HL-60 (cell line): ENCODE results near the gene OTUD6A.

Experiments
- DNase-seq, 2 experiments: peaks; one replicate each; pipeline ENCODE4 v3.0.0-alpha.2; 2010 to 2020; ENCODE audit warnings: low read depth in 1 of 2, low spot score in 1 of 2
- H3K27ac ChIP-seq: fragments of 250-450 bp; sonication (Bioruptor Pico); replicated peaks from 2 replicates; pipeline ENCODE4 v1.5.1; 2020; ENCODE audit warnings: mild to moderate bottlenecking, moderate library complexity
- H3K27me3 ChIP-seq: fragments of 250-450 bp; sonication (Bioruptor Pico); 2 replicates; pipeline ENCODE4 v1.5.1; 2021; ENCODE audit warnings: mild to moderate bottlenecking, moderate library complexity; ENCODE audit not compliant: insufficient read depth, poor library complexity, severe bottlenecking
- H3K4me3 ChIP-seq: replicated peaks from 2 replicates; pipeline ENCODE4 v1.5.1; 2011; ENCODE audit warnings: mild to moderate bottlenecking, control low read depth, low read length; ENCODE audit not compliant: insufficient read depth
- GABPA ChIP-seq: IDR thresholded peaks from 2 replicates; pipeline ENCODE4 v1.6.1; 2012; ENCODE audit warnings: low read depth
- POLR2AphosphoS5 ChIP-seq: IDR thresholded peaks from 2 replicates; pipeline ENCODE4 v1.6.1; 2012; ENCODE audit warnings: low read depth
- SPI1 ChIP-seq: IDR thresholded peaks from 2 replicates; pipeline ENCODE4 v1.6.1; 2012; ENCODE audit warnings: low read depth, mild to moderate bottlenecking, borderline replicate concordance
- TF ChIP-seq, protein P1 (sequence below): IDR thresholded peaks from one replicate; pipeline ENCODE4 v1.5.1; 2011; ENCODE audit warnings: low read length, control low read depth, inconsistent platforms; ENCODE audit not compliant: insufficient read depth
- TF ChIP-seq, protein P2 (sequence below): IDR thresholded peaks from 2 replicates; pipeline ENCODE4 v1.6.1; 2012; ENCODE audit warnings: low read depth; ENCODE audit not compliant: insufficient replicate concordance

The OTUD6A gene

DNA sequence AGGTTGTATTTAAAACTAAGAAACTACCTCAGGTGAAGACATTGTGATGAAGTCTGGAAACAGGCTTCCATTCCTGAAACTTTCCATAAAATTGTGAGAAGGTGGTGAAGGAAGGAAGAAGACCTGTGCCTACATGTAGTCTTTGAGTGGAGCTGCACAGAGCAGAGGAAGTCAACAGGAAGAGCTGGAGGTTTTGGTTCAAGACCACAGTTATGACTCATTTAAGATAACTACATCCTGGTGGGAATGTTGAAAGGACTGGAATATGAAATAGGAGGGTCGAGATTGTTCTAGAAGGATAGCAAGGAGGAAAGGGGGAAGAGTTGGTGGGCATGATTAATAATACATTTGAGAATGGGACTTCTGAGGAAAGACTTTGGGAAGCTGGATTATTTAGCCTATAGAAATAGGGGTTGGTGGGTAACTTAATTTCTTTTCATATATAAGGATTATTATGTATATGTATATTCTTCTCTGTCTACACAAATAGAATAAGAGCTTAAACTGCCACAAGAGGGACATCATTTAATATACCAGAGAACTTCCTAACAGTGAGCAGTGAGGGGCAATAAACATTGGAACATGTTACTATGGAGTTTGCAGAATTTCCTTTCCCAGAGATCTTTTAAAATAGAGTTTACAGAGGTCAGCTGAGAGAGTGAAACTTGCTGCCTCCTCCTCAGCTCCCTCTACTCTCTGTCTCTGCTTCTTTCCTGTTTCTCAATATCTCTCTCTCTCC lies 36.0 kb upstream of the OTUD6A start:
- no peak for TF ChIP-seq SPI1
- TF ChIP-seq, protein P1, sequence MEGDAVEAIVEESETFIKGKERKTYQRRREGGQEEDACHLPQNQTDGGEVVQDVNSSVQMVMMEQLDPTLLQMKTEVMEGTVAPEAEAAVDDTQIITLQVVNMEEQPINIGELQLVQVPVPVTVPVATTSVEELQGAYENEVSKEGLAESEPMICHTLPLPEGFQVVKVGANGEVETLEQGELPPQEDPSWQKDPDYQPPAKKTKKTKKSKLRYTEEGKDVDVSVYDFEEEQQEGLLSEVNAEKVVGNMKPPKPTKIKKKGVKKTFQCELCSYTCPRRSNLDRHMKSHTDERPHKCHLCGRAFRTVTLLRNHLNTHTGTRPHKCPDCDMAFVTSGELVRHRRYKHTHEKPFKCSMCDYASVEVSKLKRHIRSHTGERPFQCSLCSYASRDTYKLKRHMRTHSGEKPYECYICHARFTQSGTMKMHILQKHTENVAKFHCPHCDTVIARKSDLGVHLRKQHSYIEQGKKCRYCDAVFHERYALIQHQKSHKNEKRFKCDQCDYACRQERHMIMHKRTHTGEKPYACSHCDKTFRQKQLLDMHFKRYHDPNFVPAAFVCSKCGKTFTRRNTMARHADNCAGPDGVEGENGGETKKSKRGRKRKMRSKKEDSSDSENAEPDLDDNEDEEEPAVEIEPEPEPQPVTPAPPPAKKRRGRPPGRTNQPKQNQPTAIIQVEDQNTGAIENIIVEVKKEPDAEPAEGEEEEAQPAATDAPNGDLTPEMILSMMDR: no peak
- TF ChIP-seq, protein P2, sequence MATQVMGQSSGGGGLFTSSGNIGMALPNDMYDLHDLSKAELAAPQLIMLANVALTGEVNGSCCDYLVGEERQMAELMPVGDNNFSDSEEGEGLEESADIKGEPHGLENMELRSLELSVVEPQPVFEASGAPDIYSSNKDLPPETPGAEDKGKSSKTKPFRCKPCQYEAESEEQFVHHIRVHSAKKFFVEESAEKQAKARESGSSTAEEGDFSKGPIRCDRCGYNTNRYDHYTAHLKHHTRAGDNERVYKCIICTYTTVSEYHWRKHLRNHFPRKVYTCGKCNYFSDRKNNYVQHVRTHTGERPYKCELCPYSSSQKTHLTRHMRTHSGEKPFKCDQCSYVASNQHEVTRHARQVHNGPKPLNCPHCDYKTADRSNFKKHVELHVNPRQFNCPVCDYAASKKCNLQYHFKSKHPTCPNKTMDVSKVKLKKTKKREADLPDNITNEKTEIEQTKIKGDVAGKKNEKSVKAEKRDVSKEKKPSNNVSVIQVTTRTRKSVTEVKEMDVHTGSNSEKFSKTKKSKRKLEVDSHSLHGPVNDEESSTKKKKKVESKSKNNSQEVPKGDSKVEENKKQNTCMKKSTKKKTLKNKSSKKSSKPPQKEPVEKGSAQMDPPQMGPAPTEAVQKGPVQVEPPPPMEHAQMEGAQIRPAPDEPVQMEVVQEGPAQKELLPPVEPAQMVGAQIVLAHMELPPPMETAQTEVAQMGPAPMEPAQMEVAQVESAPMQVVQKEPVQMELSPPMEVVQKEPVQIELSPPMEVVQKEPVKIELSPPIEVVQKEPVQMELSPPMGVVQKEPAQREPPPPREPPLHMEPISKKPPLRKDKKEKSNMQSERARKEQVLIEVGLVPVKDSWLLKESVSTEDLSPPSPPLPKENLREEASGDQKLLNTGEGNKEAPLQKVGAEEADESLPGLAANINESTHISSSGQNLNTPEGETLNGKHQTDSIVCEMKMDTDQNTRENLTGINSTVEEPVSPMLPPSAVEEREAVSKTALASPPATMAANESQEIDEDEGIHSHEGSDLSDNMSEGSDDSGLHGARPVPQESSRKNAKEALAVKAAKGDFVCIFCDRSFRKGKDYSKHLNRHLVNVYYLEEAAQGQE: no peak
- no peak for TF ChIP-seq POLR2AphosphoS5
- no peak for TF ChIP-seq GABPA

DNA sequence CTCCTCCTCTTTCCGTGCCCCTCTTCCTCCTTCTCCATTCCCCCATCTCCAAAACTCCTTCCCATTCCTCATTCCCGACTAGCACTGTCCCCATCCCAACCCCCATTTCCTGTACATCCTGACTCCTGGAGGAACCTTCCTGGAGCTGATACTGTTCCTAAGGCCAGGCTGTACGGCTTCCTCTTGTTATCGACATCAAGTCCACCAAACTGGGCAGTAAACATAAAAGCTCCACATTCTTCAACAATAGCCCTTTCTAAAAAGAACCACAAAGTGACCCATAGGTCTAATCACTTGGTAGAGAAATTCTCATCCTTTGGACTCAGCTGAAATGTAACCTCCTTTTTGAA lies 35.4 kb upstream of the OTUD6A start:
- Histone ChIP-seq H3K27ac (no peak overlapping the region), H3K27me3 (no peaks in the 10 kb centered on the region), H3K4me3 (no peak overlapping the region)
- no peak for DNase-seq
- TF ChIP-seq, protein P1: no peak
- no peak for TF ChIP-seq POLR2AphosphoS5
- no peak for TF ChIP-seq GABPA
- TF ChIP-seq, protein P2: no peak
- TF ChIP-seq SPI1: no peak

More for the DNA sequence above, 36.0 kb upstream of the OTUD6A start:
- DNase-seq: no peak
- Histone ChIP-seq H3K27me3 (no peaks in the 10 kb centered on the region), H3K27ac (no peak overlapping the region), H3K4me3 (no peak overlapping the region)

DNA sequence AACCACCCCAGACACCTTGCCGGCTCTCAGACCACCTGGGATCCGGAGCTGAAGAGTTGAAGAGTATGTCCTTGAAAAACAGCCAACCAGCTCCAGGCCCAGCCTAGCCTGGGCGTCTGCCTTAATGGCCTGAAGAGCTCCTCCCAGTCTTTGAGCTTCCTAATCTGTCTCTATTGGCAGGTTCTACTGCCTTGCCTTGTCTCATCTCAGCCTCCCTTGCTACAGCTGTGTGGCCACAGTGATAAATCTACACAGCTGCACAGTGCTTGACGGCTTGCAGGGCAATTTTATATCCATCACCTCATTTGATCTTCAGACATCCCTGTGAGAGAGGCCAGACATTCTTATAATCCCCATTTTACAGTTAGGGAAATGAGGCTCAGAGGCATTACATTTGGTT lies 32.4 kb upstream of the OTUD6A start:
- no peak for DNase-seq

More for the DNA sequence above, 32.4 kb upstream of the OTUD6A start:
- H3K27me3 ChIP-seq: no peaks in the 10 kb centered on the region
- TF ChIP-seq POLR2AphosphoS5 (no peak), SPI1 (no peak), GABPA (no peak)
- TF ChIP-seq, protein P2: no peak
- TF ChIP-seq, protein P1: no peak
- H3K4me3 ChIP-seq: no peak overlapping the region
- no peak overlapping the region for H3K27ac ChIP-seq
